MM.1S (cell line): ENCODE measurements around the gene SORL1.

Source experiments
- EZH2phosphoT487 ChIP-seq: fragments of 300-600 bp; sonication (generic); IDR thresholded peaks from 2 replicates; pipeline ENCODE4 v1.6.1; 2018; ENCODE audit warnings: antibody characterized with exemption, low read length
- TF ChIP-seq, protein P1 (sequence below): fragments of 300-600 bp; sonication (generic); IDR thresholded peaks from 2 replicates; pipeline ENCODE4 v1.5.1; 2016; ENCODE audit warnings: antibody characterized with exemption, low read length, mixed read lengths

DNA sequence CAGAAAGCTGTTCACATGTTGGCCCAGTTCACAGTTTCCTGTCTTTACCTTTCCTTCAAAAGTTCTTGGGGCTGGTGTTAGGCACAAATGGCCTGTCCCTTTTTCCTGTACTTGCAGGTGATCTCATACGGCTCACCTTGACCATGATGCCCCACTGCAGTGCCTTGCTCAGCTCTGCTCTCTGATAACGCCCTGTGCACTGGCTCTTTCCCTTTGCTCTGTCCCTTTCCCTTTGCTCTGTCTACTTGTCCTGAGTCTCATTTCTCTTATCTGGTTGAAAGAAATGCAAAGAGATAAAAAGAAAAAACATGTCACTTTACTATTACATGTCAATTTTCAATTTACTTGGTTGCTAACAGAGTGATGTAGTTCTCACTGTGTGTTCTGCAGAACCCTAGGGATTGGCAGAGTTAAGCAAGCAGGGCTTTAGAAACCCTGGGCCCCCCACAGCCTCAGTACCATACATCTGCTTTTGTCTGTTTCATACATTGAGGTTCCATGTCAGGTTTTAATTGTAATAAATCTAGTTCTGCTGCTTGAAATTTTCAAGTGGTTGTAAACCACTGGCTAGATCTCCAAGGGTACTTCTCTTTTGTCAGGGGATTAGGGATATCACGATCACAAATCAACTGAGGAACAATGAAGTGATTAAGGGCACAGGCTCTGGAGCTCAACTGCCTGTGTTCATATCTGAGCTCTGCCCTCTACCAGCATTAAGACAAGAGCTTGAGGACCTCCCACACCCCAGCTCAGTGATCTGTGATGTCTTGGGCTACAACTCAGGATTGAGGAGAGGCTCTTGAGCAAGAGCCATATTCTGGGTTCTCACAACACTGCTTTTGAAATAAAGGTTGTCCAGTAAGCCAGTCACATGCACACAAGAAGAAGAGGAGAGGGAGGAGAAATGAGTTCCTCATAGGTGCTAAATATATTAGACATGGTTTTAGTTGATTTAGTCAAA is 16.3 kb upstream of the SORL1 start:
- no peak for TF ChIP-seq EZH2phosphoT487
- TF ChIP-seq, protein P1, sequence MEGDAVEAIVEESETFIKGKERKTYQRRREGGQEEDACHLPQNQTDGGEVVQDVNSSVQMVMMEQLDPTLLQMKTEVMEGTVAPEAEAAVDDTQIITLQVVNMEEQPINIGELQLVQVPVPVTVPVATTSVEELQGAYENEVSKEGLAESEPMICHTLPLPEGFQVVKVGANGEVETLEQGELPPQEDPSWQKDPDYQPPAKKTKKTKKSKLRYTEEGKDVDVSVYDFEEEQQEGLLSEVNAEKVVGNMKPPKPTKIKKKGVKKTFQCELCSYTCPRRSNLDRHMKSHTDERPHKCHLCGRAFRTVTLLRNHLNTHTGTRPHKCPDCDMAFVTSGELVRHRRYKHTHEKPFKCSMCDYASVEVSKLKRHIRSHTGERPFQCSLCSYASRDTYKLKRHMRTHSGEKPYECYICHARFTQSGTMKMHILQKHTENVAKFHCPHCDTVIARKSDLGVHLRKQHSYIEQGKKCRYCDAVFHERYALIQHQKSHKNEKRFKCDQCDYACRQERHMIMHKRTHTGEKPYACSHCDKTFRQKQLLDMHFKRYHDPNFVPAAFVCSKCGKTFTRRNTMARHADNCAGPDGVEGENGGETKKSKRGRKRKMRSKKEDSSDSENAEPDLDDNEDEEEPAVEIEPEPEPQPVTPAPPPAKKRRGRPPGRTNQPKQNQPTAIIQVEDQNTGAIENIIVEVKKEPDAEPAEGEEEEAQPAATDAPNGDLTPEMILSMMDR, result no peak
